ENCODE data around the gene PPT1.

PPT1 gene

DNA sequence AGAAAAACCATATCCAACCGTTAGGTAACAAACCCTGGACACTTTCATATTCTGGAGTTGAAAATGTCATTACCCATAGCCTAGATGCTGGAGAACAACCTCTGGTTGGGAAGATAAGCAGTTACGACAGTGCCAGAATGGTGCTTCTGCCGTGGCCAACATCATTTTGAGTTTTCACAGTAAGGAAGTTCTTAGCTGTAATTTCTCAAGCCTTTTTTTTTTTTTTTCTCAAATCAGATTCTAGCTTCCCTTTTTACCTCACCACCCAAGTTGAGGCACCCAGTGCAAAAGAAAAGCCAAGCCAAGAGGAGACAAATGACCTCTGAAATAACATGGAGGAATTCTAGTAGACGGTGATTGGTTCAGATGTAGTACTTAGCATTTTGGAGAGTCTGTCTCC is 21.8 kb downstream of the PPT1 start:
- TF ChIP-seq, protein P1, sequence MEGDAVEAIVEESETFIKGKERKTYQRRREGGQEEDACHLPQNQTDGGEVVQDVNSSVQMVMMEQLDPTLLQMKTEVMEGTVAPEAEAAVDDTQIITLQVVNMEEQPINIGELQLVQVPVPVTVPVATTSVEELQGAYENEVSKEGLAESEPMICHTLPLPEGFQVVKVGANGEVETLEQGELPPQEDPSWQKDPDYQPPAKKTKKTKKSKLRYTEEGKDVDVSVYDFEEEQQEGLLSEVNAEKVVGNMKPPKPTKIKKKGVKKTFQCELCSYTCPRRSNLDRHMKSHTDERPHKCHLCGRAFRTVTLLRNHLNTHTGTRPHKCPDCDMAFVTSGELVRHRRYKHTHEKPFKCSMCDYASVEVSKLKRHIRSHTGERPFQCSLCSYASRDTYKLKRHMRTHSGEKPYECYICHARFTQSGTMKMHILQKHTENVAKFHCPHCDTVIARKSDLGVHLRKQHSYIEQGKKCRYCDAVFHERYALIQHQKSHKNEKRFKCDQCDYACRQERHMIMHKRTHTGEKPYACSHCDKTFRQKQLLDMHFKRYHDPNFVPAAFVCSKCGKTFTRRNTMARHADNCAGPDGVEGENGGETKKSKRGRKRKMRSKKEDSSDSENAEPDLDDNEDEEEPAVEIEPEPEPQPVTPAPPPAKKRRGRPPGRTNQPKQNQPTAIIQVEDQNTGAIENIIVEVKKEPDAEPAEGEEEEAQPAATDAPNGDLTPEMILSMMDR (IDR thresholded peaks at IDR 0.05): no peak

DNA sequence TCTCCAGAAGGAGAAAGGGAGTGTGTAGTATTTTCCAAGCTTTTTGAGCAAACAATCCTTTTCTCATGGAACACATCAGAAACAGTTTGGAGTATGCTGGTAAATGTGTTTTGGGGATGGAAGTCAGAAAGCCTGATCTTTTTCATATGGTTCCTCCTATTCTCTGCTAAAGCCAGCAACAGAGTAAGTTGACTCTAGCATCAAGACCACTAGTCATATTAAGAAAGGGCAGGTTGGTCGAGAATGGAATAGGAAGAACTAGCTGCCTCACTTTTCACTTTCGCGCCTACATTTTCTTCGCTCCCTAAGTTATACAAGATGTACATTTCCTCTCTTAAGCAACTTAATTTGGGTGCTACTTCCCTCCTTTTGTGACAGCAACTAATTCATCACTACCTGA is 24.0 kb downstream of the PPT1 start:
- TF ChIP-seq, protein P1 (IDR thresholded peaks at IDR 0.05): no peak

DNA sequence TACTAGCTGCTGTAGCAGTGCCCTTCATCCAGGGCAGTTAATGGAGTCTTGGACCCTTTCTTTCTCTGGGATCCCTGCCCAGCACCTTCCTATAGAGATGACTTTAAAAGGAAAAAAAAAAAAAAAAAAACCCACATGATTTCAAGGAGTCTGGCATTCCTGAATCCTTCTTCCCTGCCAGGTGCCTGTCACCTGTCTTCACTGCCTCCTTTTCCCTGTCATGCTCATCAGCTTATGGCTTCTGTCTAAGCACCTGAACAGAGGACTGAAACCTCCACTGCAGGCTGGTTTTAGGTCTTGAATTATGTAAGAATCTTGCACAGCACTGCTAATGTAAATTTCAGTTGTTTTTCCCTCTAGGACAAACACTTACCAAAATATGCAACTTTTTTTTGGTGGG is 24.9 kb downstream of the PPT1 start:
- TF ChIP-seq, protein P1 (IDR thresholded peaks at IDR 0.05): no peak

DNA sequence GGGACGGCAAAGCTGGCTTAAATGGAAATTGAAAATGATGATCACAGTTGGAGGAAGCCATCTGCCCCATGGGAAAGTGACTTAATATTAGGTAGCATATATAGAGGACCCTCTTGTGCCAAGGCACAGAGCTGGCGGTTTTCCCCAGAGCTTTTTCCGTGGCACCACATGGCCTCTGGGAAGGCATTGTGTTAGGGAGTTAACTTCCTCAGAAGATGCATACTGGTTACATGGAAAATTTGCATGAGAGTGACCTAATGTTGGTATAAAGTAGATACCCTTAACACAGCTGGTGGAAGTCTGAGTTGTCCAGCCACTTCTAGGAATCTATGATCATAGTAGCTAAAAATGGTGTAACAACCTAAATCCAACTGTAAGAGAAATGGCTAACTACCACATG is 29.2 kb downstream of the PPT1 start:
- TF ChIP-seq, protein P1 (IDR thresholded peaks at IDR 0.05): no peak

DNA sequence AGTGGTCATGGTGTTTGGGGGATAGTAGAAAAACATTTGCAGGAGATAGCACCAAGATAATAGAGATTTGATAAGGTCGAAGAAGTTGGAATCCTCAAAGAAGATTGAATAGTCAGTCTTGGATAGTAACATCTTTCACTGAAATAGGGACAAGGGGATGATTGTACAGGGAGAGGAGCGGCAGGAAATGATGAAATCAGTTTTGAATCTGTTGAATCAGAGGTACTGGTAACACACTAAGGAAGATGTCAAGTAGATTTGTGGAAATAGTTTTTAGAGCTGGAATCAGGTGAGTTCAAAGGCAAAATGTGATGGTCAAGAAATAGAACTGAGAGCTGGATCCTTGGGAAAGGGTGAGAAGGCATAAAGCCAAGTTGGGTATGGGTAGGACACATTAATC is 30.0 kb downstream of the PPT1 start:
- TF ChIP-seq, protein P1 (IDR thresholded peaks at IDR 0.05): no peak

DNA sequence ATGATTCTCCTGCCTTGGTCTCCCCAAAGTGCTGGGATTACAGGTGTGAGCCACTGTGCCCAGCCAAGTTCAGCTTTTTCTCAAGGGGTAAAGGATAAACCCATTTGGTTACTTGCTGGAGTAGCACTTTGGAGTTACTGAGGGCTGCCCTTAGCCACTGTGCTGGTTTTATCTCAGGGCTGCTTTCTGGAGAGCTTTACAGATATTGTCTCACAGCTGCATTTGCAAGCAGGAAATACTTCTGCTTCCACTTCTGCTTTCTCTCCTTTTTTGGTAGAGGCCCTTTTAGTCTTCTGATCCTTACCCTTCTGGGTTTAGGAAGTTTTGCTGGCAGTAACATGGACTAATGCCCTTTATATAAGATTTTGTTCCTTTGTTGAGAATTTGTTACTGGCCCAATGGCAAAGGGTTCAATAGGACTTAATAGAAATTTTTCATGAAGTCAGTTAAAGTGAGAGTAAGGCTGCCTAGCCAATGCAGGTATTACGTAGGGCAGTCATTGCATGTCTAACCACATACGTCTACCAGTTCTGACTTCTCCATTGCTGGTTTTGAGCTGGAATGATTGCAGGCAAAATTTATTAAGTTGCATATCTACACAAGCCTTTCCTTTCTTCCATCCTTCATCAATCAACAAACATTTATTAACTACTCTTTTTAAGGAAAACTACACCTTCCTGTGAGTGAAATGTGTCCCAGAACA is 32.1 kb downstream of the PPT1 start:
- TF ChIP-seq, protein P1 (IDR thresholded peaks at IDR 0.05): no peak

DNA sequence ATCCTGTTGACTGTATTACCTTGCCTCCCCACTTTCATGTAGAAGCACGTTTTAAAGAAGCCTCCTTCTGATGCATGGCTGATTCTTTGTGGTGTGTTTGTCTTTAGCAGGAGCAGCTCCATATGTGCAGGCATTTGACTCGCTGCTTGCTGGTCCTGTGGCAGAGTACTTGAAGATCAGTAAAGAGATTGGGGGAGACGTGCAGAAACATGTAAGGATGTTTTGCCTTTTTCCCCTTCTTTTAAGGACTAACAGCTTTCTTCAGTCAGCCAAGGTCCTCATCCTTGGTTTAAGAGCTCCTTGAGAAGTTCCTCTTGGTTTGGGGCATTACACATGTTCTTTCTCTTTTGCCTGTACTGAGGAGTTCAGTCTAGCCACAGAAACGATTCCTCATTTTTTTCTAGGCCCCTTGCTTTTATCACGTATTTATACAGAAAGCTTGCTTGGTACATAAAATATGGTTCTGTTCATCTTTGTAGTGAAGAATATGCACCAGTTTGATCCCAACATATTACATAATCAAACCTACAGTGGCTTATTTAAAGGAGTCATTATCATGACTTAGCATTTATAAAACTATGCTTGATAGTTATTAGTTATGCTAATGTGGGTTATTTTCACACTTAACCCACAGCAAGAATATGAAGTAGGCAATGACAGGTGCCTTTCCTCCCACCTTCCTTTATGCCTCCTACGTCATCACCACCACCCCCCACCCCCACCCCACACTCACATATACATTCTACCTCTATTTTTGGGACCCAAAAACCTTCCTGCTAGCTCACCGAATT is 36.9 kb downstream of the PPT1 start:
- TF ChIP-seq, protein P1 (IDR thresholded peaks at IDR 0.05): no peak
